ENCODE data around the gene USP28. TPM values are rescaled to one million over a fixed set of nuclear protein-coding genes. Genes with fewer than 3 reads are reported as not detected.

USP28 gene
- total and polyA plus RNA-seq, 2 donors: 7.4 to 13.6 TPM

Other genes starting within 250 kb of the USP28 start
- gene TMPRSS5, start 169.3 kb downstream of the USP28 start, total RNA-seq: 0.28 TPM
- 1.1 TPM for gene TMPRSS5, start 169.3 kb downstream of the USP28 start, polyA plus RNA-seq
- gene ZW10, start 101.9 kb downstream of the USP28 start, total RNA-seq: 18.8 TPM
- gene ZW10, start 101.9 kb downstream of the USP28 start, polyA plus RNA-seq: 6.0 TPM
- gene CLDN25, start 95.8 kb downstream of the USP28 start, total RNA-seq: not detected
- not detected for gene CLDN25, start 95.8 kb downstream of the USP28 start, polyA plus RNA-seq
- gene HTR3B, start 29.2 kb upstream of the USP28 start, total RNA-seq: 0.09 TPM
- gene HTR3B, start 29.2 kb upstream of the USP28 start, polyA plus RNA-seq: 0.11 TPM
- 0.52 TPM for gene HTR3A, start 99.5 kb upstream of the USP28 start, total RNA-seq
- gene HTR3A, start 99.5 kb upstream of the USP28 start, polyA plus RNA-seq: 2.6 TPM
- 5.7 TPM for gene ZBTB16, start 184.1 kb upstream of the USP28 start, total RNA-seq
- 21.5 TPM for gene ZBTB16, start 184.1 kb upstream of the USP28 start, polyA plus RNA-seq